WTC11 (cell line): Measurements from ENCODE around the gene RIPOR1.

Experiments used
- ARID4B ChIP-seq: sonication (generic); formaldehyde crosslinking; IDR thresholded peaks from 2 replicates; pipeline ENCODE4 v1.8.0; 2023; ENCODE audit warnings: missing genetic modification reagents, mild to moderate bottlenecking, borderline replicate concordance
- ATF2 ChIP-seq: sonication (generic); formaldehyde crosslinking; IDR thresholded peaks from 2 replicates; pipeline ENCODE4 v1.8.1; 2022; ENCODE audit warnings: low read depth, missing genetic modification reagents, borderline replicate concordance
- CTCF ChIP-seq: fragments of 200-600 bp; IDR thresholded peaks from 2 replicates; pipeline ENCODE4 v1.8.0; 2022; ENCODE audit warnings: antibody characterized with exemption
- JUN ChIP-seq: sonication (generic); formaldehyde crosslinking; IDR thresholded peaks from 2 replicates; pipeline ENCODE4 v1.8.0; 2023; ENCODE audit warnings: mild to moderate bottlenecking, missing genetic modification reagents
- KAT7 ChIP-seq: sonication (generic); formaldehyde crosslinking; IDR thresholded peaks from 2 replicates; pipeline ENCODE4 v1.8.1; 2023; ENCODE audit warnings: missing genetic modification reagents, mild to moderate bottlenecking, borderline replicate concordance
- MAX ChIP-seq: sonication (generic); formaldehyde crosslinking; IDR thresholded peaks from 2 replicates; pipeline ENCODE4 v1.8.0; 2022; ENCODE audit warnings: mild to moderate bottlenecking, missing genetic modification reagents
- NFE2L1 ChIP-seq: sonication (generic); formaldehyde crosslinking; IDR thresholded peaks from 2 replicates; pipeline ENCODE4 v1.8.1; 2023; ENCODE audit warnings: missing genetic modification reagents
- NFYB ChIP-seq: sonication (generic); formaldehyde crosslinking; conservative IDR thresholded peaks from 2 replicates; pipeline ENCODE4 v1.8.0; 2022; ENCODE audit warnings: low read depth, missing genetic modification reagents
- SMAD4 ChIP-seq: sonication (generic); formaldehyde crosslinking; IDR thresholded peaks from 2 replicates; pipeline ENCODE4 v1.8.0; 2022; ENCODE audit warnings: mild to moderate bottlenecking, missing genetic modification reagents
- TEAD4 ChIP-seq: sonication (generic); formaldehyde crosslinking; IDR thresholded peaks from 2 replicates; pipeline ENCODE4 v1.8.0; 2022; ENCODE audit warnings: mild to moderate bottlenecking, missing genetic modification reagents
- USF2 ChIP-seq: sonication (generic); formaldehyde crosslinking; IDR thresholded peaks from 2 replicates; pipeline ENCODE4 v1.8.1; 2023; ENCODE audit warnings: mild to moderate bottlenecking, missing genetic modification reagents, moderate library complexity
- ZNF121 ChIP-seq: sonication (generic); formaldehyde crosslinking; IDR thresholded peaks from 2 replicates; pipeline ENCODE4 v1.8.0; 2023; ENCODE audit warnings: missing genetic modification reagents
- ZNF423 ChIP-seq: fragments of 250-450 bp; sonication (Bioruptor Pico); IDR thresholded peaks from 2 replicates; pipeline ENCODE4 v2.1.2; 2022; ENCODE audit warnings: mild to moderate bottlenecking, moderate library complexity

- TF ChIP-seq ZNF423 (CRISPR knock-in tag) (no peak), JUN (CRISPR knock-in tag) (no peak), CTCF (no peak), ARID4B (no peak), SMAD4 (CRISPR knock-in tag) (no peak), ATF2 (CRISPR knock-in tag) (no peak), NFYB (CRISPR knock-in tag) (no peak), NFE2L1 (CRISPR knock-in tag) (no peak), MAX (CRISPR knock-in tag) (no peak), KAT7 (CRISPR knock-in tag) (no peak), ZNF121 (CRISPR knock-in tag) (no peak), USF2 (no peak), TEAD4 (CRISPR knock-in tag) (no peak)
Observed at GRCh38 chr16:67509016-67509415, 19.6 kb upstream of the RIPOR1 start.
